Transverse colon (tissue), 4 donors: ENCODE measurements around the gene SCGB3A1. TPM values are rescaled to one million over a fixed set of nuclear protein-coding genes. Genes with fewer than 3 reads are reported as not detected.

Experiments
- DNase-seq: peaks from one replicate; pipeline ENCODE4 v3.0.0-alpha.2; 2019
- H3K27ac ChIP-seq, 4 donors: fragments of 200-600 bp; sonication (generic); 2 replicates each; pipeline ENCODE4 v1.5.1; 2016 to 2018; ENCODE audit warnings: inconsistent platforms in 4 of 4
- H3K27me3 ChIP-seq: fragments of 200-600 bp; sonication (generic); 2 replicates; pipeline ENCODE4 v1.5.1; 2017; ENCODE audit warnings: inconsistent platforms
- H3K36me3 ChIP-seq, 4 donors: fragments of 200-600 bp; sonication (generic); 2 replicates each; pipeline ENCODE4 v1.5.1; 2017 to 2019; ENCODE audit warnings: inconsistent platforms in 4 of 4
- H3K4me1 ChIP-seq, 4 donors: fragments of 200-600 bp; sonication (generic); 2 replicates each; pipeline ENCODE4 v1.5.1; 2017 to 2020; ENCODE audit warnings: inconsistent platforms in 4 of 4
- H3K4me3 ChIP-seq, 4 donors: fragments of 200-600 bp; sonication (generic); 1 replicate in 1 of 4; 2 replicates in 3 of 4; pipeline versions ENCODE4 v1.5.1 to v1.6.1; 2017 to 2019; ENCODE audit warnings: inconsistent platforms in 4 of 4
- H3K9me3 ChIP-seq, 2 donors: fragments of 200-600 bp; sonication (generic); 2 replicates each; pipeline ENCODE4 v1.5.1; 2017 to 2019; ENCODE audit warnings: inconsistent platforms in 2 of 2
- EP300 ChIP-seq: sonication (generic); formaldehyde crosslinking; IDR thresholded peaks from one replicate; pipeline ENCODE4 v1.6.1; 2017; ENCODE audit warnings: antibody characterized with exemption, low read depth
- POLR2A ChIP-seq: fragments of 450-650 bp; IDR thresholded peaks from one replicate; pipeline ENCODE4 v1.6.1; 2016; ENCODE audit warnings: antibody characterized with exemption, mild to moderate bottlenecking, moderate library complexity
- POLR2AphosphoS5 ChIP-seq, 3 donors: sonication (generic); formaldehyde crosslinking; IDR thresholded peaks; one replicate each; pipeline ENCODE4 v1.6.1; 2016; ENCODE audit warnings: antibody characterized with exemption in 3 of 3
- WGBS, 2 donors: methylation state at CpG; one replicate each; pipeline ENCODE4 v1.1.5; 2018; ENCODE audit warnings: low coverage in 1 of 2; 5-methylcytosine and 5-hydroxymethylcytosine counted together
- in situ Hi-C, 4 donors: fragments of 200-750 bp; cut with MboI; loops; one replicate each; pipeline versions ENCODE4 v1.15.0 to v1.15.1; 2017; ENCODE audit warnings: low sequenced_read_pairs in 3 of 4, low pct_ligation_motif_present in 1 of 4, low pct_unique_long_range_greater_than_20kb in 1 of 4
- intact Hi-C: fragments of 100-400 bp; cut with DNase I; formaldehyde crosslinking; loops from one replicate; pipeline ENCODE4 v1.15.1; 2023; ENCODE audit warnings: low total_unique reads
- total RNA-seq, 4 donors: library from RNA; depleted of rRNA; stranded (reverse); fragments of >200 nt; gene quantifications; one replicate each; pipeline ENCODE4 v1.1.0, GENCODE V29; 2016
- TF ChIP-seq, protein P1 (sequence below), 5 experiments: fragments of 200-600 bp in 3 of 5; fragments of 450-650 bp in 2 of 5; sonication (generic) in 3 of 5; IDR thresholded peaks; 1 replicate in 2 of 5; 2 replicates in 3 of 5; pipeline ENCODE4 v1.5.1; 2016 to 2017; ENCODE audit warnings: antibody characterized with exemption in 5 of 5, inconsistent platforms in 3 of 5, mild to moderate bottlenecking in 2 of 5, moderate library complexity in 1 of 5

The SCGB3A1 gene
- total RNA-seq, 4 donors from 2014 or later: not detected

DNA sequence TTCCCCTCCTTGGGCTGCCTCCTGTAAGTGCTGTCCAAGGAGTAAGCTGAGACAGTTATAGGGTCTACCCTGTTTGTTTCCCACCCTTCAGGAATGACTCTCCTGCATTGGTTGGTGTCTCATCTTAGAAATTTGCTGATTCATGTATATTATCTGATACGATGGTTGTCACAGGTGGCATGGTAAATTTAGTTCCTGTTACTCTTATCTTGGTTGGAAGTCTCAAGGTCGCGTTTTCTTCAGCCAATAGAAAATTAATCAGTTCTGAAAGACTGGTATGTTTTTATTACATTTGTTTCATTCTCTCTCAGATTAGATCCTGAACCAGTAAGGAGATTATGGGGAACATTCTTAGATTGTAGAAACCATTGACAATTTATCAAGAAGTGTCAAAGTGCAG, 42.7 kb downstream of the SCGB3A1 start:
- H3K36me3 ChIP-seq: peaks cover 0 to 30% (median 9%) of the 10 kb centered on the region in 4 donors
- H3K27ac ChIP-seq: no peak overlapping the region
- H3K4me1 ChIP-seq: peaks cover 0 to 9% (median 0%) of the 10 kb centered on the region in 4 donors
- H3K4me3 ChIP-seq: no peak overlapping the region
- no peak for DNase-seq
- H3K27me3 ChIP-seq: no peaks in the 10 kb centered on the region
- TF ChIP-seq POLR2A: no peak
- no peak for TF ChIP-seq POLR2AphosphoS5 (IDR thresholded peaks at IDR 0.05)
- no peak for TF ChIP-seq EP300
- TF ChIP-seq, protein P1, sequence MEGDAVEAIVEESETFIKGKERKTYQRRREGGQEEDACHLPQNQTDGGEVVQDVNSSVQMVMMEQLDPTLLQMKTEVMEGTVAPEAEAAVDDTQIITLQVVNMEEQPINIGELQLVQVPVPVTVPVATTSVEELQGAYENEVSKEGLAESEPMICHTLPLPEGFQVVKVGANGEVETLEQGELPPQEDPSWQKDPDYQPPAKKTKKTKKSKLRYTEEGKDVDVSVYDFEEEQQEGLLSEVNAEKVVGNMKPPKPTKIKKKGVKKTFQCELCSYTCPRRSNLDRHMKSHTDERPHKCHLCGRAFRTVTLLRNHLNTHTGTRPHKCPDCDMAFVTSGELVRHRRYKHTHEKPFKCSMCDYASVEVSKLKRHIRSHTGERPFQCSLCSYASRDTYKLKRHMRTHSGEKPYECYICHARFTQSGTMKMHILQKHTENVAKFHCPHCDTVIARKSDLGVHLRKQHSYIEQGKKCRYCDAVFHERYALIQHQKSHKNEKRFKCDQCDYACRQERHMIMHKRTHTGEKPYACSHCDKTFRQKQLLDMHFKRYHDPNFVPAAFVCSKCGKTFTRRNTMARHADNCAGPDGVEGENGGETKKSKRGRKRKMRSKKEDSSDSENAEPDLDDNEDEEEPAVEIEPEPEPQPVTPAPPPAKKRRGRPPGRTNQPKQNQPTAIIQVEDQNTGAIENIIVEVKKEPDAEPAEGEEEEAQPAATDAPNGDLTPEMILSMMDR (IDR thresholded peaks at IDR 0.05): no peak
- 27 to 68% methylated on average over 3 of the region's 3 CpGs for WGBS, 2 donors
- intact Hi-C loops (no loop called here), in situ Hi-C loops (no loop called here)
- no peaks in the 10 kb centered on the region for H3K9me3 ChIP-seq

GRCh38 chr5:180545248-180545647, 46.1 kb downstream of the SCGB3A1 start:
- intact Hi-C loops: no loop called here
- Histone ChIP-seq H3K27ac (no peak overlapping the region), H3K27me3 (no peaks in the 10 kb centered on the region), H3K4me3 (no peak overlapping the region), H3K36me3 (peaks cover 0 to 22% (median under 1%) of the 10 kb centered on the region in 4 donors), H3K4me1 (peaks cover 0 to 9% (median 0%) of the 10 kb centered on the region in 4 donors), H3K9me3 (no peaks in the 10 kb centered on the region)
- WGBS, 2 donors: 94 to 100% methylated on average over 3 of the region's 3 CpGs
- in situ Hi-C loops: no loop called here
- TF ChIP-seq POLR2A: no peak
- no peak for DNase-seq

DNA sequence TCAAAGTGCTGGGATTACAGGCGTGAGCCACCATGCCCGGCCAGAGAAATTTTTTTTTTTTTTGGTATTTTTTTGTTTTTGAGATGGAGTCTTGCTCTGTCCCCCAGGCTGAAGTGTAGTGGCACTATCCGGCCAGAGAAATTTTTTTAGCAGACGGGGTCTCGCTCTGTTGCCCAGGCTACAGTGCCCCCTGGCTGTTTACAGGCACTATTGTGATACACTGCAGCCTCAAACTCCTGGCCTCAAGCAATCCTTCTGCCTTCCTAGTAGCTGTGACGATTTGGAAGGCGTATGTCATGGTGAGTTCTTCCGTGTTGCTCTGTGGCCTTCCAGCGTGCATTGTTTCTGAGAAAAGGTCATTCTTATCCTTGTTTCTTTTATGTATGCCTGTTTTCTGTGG, 49.6 kb downstream of the SCGB3A1 start:
- intact Hi-C loops (no loop called here), in situ Hi-C loops (no loop called here)
- no peaks in the 10 kb centered on the region for H3K9me3 ChIP-seq
- H3K36me3 ChIP-seq: peaks cover 0 to 20% (median 0%) of the 10 kb centered on the region in 4 donors
- no peak for DNase-seq
- no peaks in the 10 kb centered on the region for H3K4me1 ChIP-seq
- TF ChIP-seq POLR2AphosphoS5 (IDR thresholded peaks at IDR 0.05): no peak
- TF ChIP-seq EP300: no peak
- TF ChIP-seq, protein P1 (IDR thresholded peaks at IDR 0.05): no peak
- no peak for TF ChIP-seq POLR2A
- no peaks in the 10 kb centered on the region for H3K27me3 ChIP-seq
- WGBS, 2 donors: 94 to 96% methylated on average over 4 to 9 of the region's 9 CpGs
- no peak overlapping the region for H3K4me3 ChIP-seq
- H3K27ac ChIP-seq: no peak overlapping the region

Other genes with a start within 250 kb of the SCGB3A1 start
- gene GFPT2, start 238.2 kb downstream of the SCGB3A1 start, total RNA-seq: 10 to 100 TPM in 2 of 4 donors, 1 to 10 TPM in 2; 5.9 to 47.4 (median 11.2) TPM
- gene CNOT6, start 97.1 kb downstream of the SCGB3A1 start, total RNA-seq: 10 to 100 TPM; 14.6 to 20.0 (median 19.3) TPM
- gene FLT4, start 58.1 kb upstream of the SCGB3A1 start, total RNA-seq: 10 to 100 TPM in 1 of 4 donors, 1 to 10 TPM in 3; 1.8 to 16.1 (median 4.0) TPM
- gene OR2Y1, start 148.6 kb upstream of the SCGB3A1 start, total RNA-seq: not detected
- gene MGAT1, start 211.3 kb upstream of the SCGB3A1 start, total RNA-seq: 100 to 1,000 TPM in 3 of 4 donors, 10 to 100 TPM in 1; 98.5 to 131 (median 114) TPM